ENCODE data around the gene ATP1A1.

ATP1A1 gene

GRCh38 chr1:116415200-116415698, 42.2 kb downstream of the ATP1A1 start:
- DNase-seq (ENCODE audit: low spot score), result no peak
- no peak for TF ChIP-seq CTCF (IDR thresholded peaks at IDR 0.05; ENCODE audit: extremely low read depth, missing control alignments)

GRCh38 chr1:116415699-116416533, 42.9 kb downstream of the ATP1A1 start:
- DNase-seq (ENCODE audit: low spot score), result no peak
- no peak for TF ChIP-seq CTCF (IDR thresholded peaks at IDR 0.05; ENCODE audit: extremely low read depth, missing control alignments)

- DNase-seq (ENCODE audit: low spot score), result no peak
- TF ChIP-seq CTCF (IDR thresholded peaks at IDR 0.05; ENCODE audit: extremely low read depth, missing control alignments), result no peak
Measured at GRCh38 chr1:116416854-116417513, 43.9 kb downstream of the ATP1A1 start.

GRCh38 chr1:116417678-116418077, 44.6 kb downstream of the ATP1A1 start:
- TF ChIP-seq CTCF (IDR thresholded peaks at IDR 0.05; ENCODE audit: extremely low read depth, missing control alignments), result no peak
- DNase-seq (ENCODE audit: low spot score), result no peak

GRCh38 chr1:116418091-116418830, 45.2 kb downstream of the ATP1A1 start:
- peak; percentile 89 for DNase-seq (ENCODE audit: low spot score)
- no peak for TF ChIP-seq CTCF (IDR thresholded peaks at IDR 0.05; ENCODE audit: extremely low read depth, missing control alignments)

GRCh38 chr1:116420417-116421200, 47.6 kb downstream of the ATP1A1 start:
- no peak for DNase-seq (ENCODE audit: low spot score)
- TF ChIP-seq CTCF (IDR thresholded peaks at IDR 0.05; ENCODE audit: extremely low read depth, missing control alignments), result no peak
